Activated naive CD4-positive, alpha-beta T cell treated with anti-CD3 and anti-CD28 coated beads for 36 hours (primary cell): ENCODE results near the gene NOD2. TPM values are rescaled to one million over a fixed set of nuclear protein-coding genes. Genes with fewer than 3 reads are reported as not detected.

Experiments
- CTCF ChIA-PET: fragments of 350-600 bp; sonication (Branson Sonifier 250); formaldehyde crosslinking; loops from one replicate; lab custom pipeline; 2021; ENCODE audit warnings: antibody characterized with exemption; lab: Charles Lee
- DNase-seq: peaks from one replicate; pipeline ENCODE4 v3.0.0-alpha.2; 2020
- H3K27ac Mint-ChIP-seq: one replicate; pipeline ENCODE4 v1.8.0; 2021; ENCODE audit warnings: mild to moderate bottlenecking, mixed read lengths
- H3K27me3 Mint-ChIP-seq: one replicate; pipeline ENCODE4 v1.8.0; 2021; ENCODE audit warnings: low read depth, mixed read lengths
- H3K36me3 Mint-ChIP-seq: one replicate; pipeline ENCODE4 v1.8.0; 2021; ENCODE audit warnings: low read depth, mixed read lengths
- H3K4me1 Mint-ChIP-seq: one replicate; pipeline ENCODE4 v1.8.0; 2021; ENCODE audit warnings: low read depth, mixed read lengths
- H3K4me3 Mint-ChIP-seq: one replicate; pipeline ENCODE4 v1.8.0; 2021; ENCODE audit warnings: mild to moderate bottlenecking, moderate library complexity, mixed read lengths
- H3K9me3 Mint-ChIP-seq: one replicate; pipeline ENCODE4 v1.8.0; 2021; ENCODE audit warnings: mixed read lengths
- intact Hi-C: fragments of 100-400 bp; cut with micrococcal nuclease; formaldehyde crosslinking; loops from one replicate; pipeline ENCODE4 v1.15.1; 2023
- total RNA-seq, 2 experiments: library from RNA; stranded (reverse); gene quantifications; one replicate each; pipeline ENCODE4 v1.2.3, GENCODE V29; 2021

The NOD2 gene
- total RNA-seq, 2 experiments from 2014 or later = 1.2 to 1.7 TPM

- Mint-ChIP-seq H3K4me3 (no peak overlapping the region), H3K27me3 (no peaks in the 10 kb centered on the region), H3K27ac (no peak overlapping the region), H3K36me3 (peaks cover 3% of the 10 kb centered on the region), H3K4me1 (peaks cover 34% of the 10 kb centered on the region), H3K9me3 (peaks cover 8% of the 10 kb centered on the region)
- intact Hi-C loops = no loop called here
- DNase-seq = no peak
- CTCF ChIA-PET = interaction anchor here (0.6 to 1.4 kb wide), 5 partner anchors 9 to 84 kb away, joined by 3 to 5 read pairs (median 3); no protein-coding TSS in a partner anchor
Observed at GRCh38 chr16:50722405-50722737, 29.0 kb downstream of the NOD2 start.

GRCh38 chr16:50722960-50723359, 29.6 kb downstream of the NOD2 start:
- H3K9me3 Mint-ChIP-seq = peaks cover 8% of the 10 kb centered on the region
- peaks cover 3% of the 10 kb centered on the region for H3K36me3 Mint-ChIP-seq
- H3K4me1 Mint-ChIP-seq = peaks cover 32% of the 10 kb centered on the region
- CTCF ChIA-PET = interaction anchor here (1.0 kb wide), 1 partner anchor 9 kb away, joined by 3 read pairs; no protein-coding TSS in a partner anchor
- no peak for DNase-seq
- no peaks in the 10 kb centered on the region for H3K27me3 Mint-ChIP-seq
- H3K27ac Mint-ChIP-seq = no peak overlapping the region
- H3K4me3 Mint-ChIP-seq = no peak overlapping the region
- intact Hi-C loops = no loop called here

GRCh38 chr16:50724306-50724705, 30.9 kb downstream of the NOD2 start:
- DNase-seq = no peak
- H3K27me3 Mint-ChIP-seq = no peaks in the 10 kb centered on the region
- peaks cover 3% of the 10 kb centered on the region for H3K36me3 Mint-ChIP-seq
- peaks cover 29% of the 10 kb centered on the region for H3K4me1 Mint-ChIP-seq
- no peak overlapping the region for H3K4me3 Mint-ChIP-seq
- CTCF ChIA-PET = interaction anchor here (0.6 to 1.3 kb wide), 2 partner anchors 10 to 59 kb away, joined by 3 to 4 read pairs; no protein-coding TSS in a partner anchor
- peaks cover 8% of the 10 kb centered on the region for H3K9me3 Mint-ChIP-seq
- intact Hi-C loops = no loop called here
- no peak overlapping the region for H3K27ac Mint-ChIP-seq

- CTCF ChIA-PET = interaction anchor here (0.7 to 1.6 kb wide), 7 partner anchors 9 to 75 kb away, joined by 3 to 4 read pairs (median 3); no protein-coding TSS in a partner anchor
- Mint-ChIP-seq H3K4me1 (peaks cover 30% of the 10 kb centered on the region), H3K36me3 (no peaks in the 10 kb centered on the region), H3K9me3 (no peaks in the 10 kb centered on the region), H3K27me3 (no peaks in the 10 kb centered on the region), H3K27ac (peak overlapping the region; percentile 31), H3K4me3 (no peak overlapping the region)
- intact Hi-C loops = no loop called here
- peak; percentile 48 for DNase-seq
Observed at GRCh38 chr16:50731130-50731988, 38.0 kb downstream of the NOD2 start.

GRCh38 chr16:50731989-50732832, 38.8 kb downstream of the NOD2 start:
- Mint-ChIP-seq H3K4me3 (no peak overlapping the region), H3K36me3 (no peaks in the 10 kb centered on the region), H3K4me1 (peaks cover 33% of the 10 kb centered on the region), H3K9me3 (no peaks in the 10 kb centered on the region), H3K27ac (peak overlapping the region; percentile 20), H3K27me3 (no peaks in the 10 kb centered on the region)
- CTCF ChIA-PET = interaction anchor here (1.0 to 1.6 kb wide), 4 partner anchors 10 to 62 kb away, joined by 3 to 4 read pairs (median 3); no protein-coding TSS in a partner anchor
- intact Hi-C loops = no loop called here
- DNase-seq = no peak

- intact Hi-C loops = no loop called here
- no peaks in the 10 kb centered on the region for H3K27me3 Mint-ChIP-seq
- peaks cover 33% of the 10 kb centered on the region for H3K4me1 Mint-ChIP-seq
- no peak for DNase-seq
- H3K27ac Mint-ChIP-seq = no peak overlapping the region
- H3K4me3 Mint-ChIP-seq = no peak overlapping the region
- no peaks in the 10 kb centered on the region for H3K36me3 Mint-ChIP-seq
- CTCF ChIA-PET = interaction anchor here (1.0 to 1.6 kb wide), 2 partner anchors 11 to 24 kb away, joined by 3 to 4 read pairs; no protein-coding TSS in a partner anchor
- H3K9me3 Mint-ChIP-seq = no peaks in the 10 kb centered on the region
Observed at GRCh38 chr16:50733468-50733867, 40.1 kb downstream of the NOD2 start.

GRCh38 chr16:50735629-50736122, 42.3 kb downstream of the NOD2 start:
- H3K36me3 Mint-ChIP-seq = peaks cover 4% of the 10 kb centered on the region
- CTCF ChIA-PET = interaction anchor here (0.7 to 1.7 kb wide), 5 partner anchors 11 to 93 kb away, joined by 3 to 8 read pairs (median 3); no protein-coding TSS in a partner anchor
- DNase-seq = peak; percentile 18
- H3K27me3 Mint-ChIP-seq = no peaks in the 10 kb centered on the region
- no peaks in the 10 kb centered on the region for H3K9me3 Mint-ChIP-seq
- intact Hi-C loops = no loop called here
- peaks cover 38% of the 10 kb centered on the region for H3K4me1 Mint-ChIP-seq
- no peak overlapping the region for H3K27ac Mint-ChIP-seq
- H3K4me3 Mint-ChIP-seq = no peak overlapping the region

- H3K4me3 Mint-ChIP-seq = no peak overlapping the region
- CTCF ChIA-PET = interaction anchor here (0.6 to 1.7 kb wide), 4 partner anchors 10 to 70 kb away, joined by 3 to 8 read pairs (median 3); no protein-coding TSS in a partner anchor
Observed at GRCh38 chr16:50736448-50736847, 43.0 kb downstream of the NOD2 start.

GRCh38 chr16:50737420-50737959, 44.1 kb downstream of the NOD2 start:
- CTCF ChIA-PET = interaction anchor here (1.4 to 22.8 kb wide), 3 partner anchors 9 to 69 kb away, joined by 4 to 532 read pairs (median 8); partner anchors contain the start of gene SNX20
- intact Hi-C loops = no loop called here
- Mint-ChIP-seq H3K27me3 (no peaks in the 10 kb centered on the region), H3K27ac (no peak overlapping the region), H3K4me1 (peaks cover 32% of the 10 kb centered on the region), H3K36me3 (peaks cover 4% of the 10 kb centered on the region), H3K9me3 (no peaks in the 10 kb centered on the region), H3K4me3 (no peak overlapping the region)
- DNase-seq = no peak

More at GRCh38 chr16:50736448-50736847, 43.0 kb downstream of the NOD2 start:
- Mint-ChIP-seq H3K4me1 (peaks cover 39% of the 10 kb centered on the region), H3K27ac (no peak overlapping the region), H3K36me3 (peaks cover 4% of the 10 kb centered on the region), H3K27me3 (no peaks in the 10 kb centered on the region), H3K9me3 (no peaks in the 10 kb centered on the region)
- intact Hi-C loops = no loop called here
- DNase-seq = no peak

- CTCF ChIA-PET = interaction anchor here (22.8 kb wide), 1 partner anchor 64 kb away, joined by 532 read pairs; the partner anchor contains the start of gene SNX20
- H3K4me1 Mint-ChIP-seq = peaks cover 36% of the 10 kb centered on the region
- H3K36me3 Mint-ChIP-seq = peaks cover 7% of the 10 kb centered on the region
- no peak for DNase-seq
- no peak overlapping the region for H3K4me3 Mint-ChIP-seq
- no peak overlapping the region for H3K27ac Mint-ChIP-seq
- no peaks in the 10 kb centered on the region for H3K9me3 Mint-ChIP-seq
- H3K27me3 Mint-ChIP-seq = no peaks in the 10 kb centered on the region
- intact Hi-C loops = no loop called here
Observed at GRCh38 chr16:50739031-50739430, 45.6 kb downstream of the NOD2 start.

GRCh38 chr16:50740736-50741135, 47.3 kb downstream of the NOD2 start:
- Mint-ChIP-seq H3K9me3 (no peaks in the 10 kb centered on the region), H3K27ac (peak overlapping the region; percentile 92), H3K4me1 (peaks cover 45% of the 10 kb centered on the region), H3K4me3 (peak overlapping the region; percentile 86), H3K36me3 (peaks cover 19% of the 10 kb centered on the region), H3K27me3 (no peaks in the 10 kb centered on the region)
- intact Hi-C loops = loop anchor here (1.0 kb wide), 3 partner anchors 20 to 675 kb away; partner anchors contain the start of gene HEATR3
- DNase-seq = peak; percentile 18
- CTCF ChIA-PET = interaction anchor here (1.5 to 22.8 kb wide), 2 partner anchors 32 to 65 kb away, joined by 3 to 532 read pairs; partner anchors contain the start of gene SNX20
